SKM-1 treated with dmso at 0.1 percent for 144 hours (cell line): ENCODE results near the gene RSBN1.
"Not testable (repeated sequence)": the region's sequence is repeated elsewhere in the genome, so short reads cannot be mapped to it uniquely, and the experiment has no call there.

Experiments used
- DNase-seq: peaks from one replicate; lab custom pipeline; 2025; ENCODE audit not compliant: unreplicated experiment; lab: John Stamatoyannopoulos, UW

The RSBN1 gene

DNA sequence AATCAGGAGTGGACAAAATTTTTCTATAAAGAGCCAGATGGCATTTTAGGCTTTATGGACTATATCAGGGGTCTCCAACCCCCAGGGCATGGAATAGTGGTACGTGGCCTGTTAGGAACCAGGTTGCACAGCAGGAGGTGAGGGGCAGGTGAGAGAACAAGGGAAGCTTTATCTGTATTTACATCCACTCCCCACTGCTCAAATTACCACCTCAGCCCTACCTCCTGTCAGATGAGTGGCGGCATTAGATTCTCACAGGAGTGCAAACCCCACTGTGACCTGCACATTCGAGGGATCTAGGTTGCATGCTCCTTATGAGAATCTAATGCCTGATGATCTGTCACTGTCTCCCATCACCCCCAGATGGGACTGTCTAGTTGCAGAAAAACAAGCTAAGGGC is 66.9 kb downstream of the RSBN1 start:
- no peak for DNase-seq

DNA sequence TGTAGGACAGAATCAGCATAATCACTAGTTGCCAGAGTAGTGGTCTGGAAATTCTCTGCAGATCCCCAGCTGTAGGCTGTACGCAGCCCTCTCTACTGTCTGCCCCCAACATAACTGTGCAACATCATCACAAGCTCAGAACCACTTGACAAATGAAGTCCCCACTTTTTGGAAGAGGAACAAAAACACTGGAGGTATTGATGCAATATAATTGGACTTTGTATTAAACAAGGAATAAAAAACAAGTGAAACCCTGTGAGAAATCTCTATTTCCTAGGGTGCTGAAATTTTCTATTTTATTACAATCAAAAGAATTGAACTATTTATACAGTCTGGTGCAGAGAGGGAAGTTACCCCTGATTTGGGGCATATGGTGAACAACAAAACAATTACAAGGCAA is 68.2 kb downstream of the RSBN1 start:
- no peak for DNase-seq

DNA sequence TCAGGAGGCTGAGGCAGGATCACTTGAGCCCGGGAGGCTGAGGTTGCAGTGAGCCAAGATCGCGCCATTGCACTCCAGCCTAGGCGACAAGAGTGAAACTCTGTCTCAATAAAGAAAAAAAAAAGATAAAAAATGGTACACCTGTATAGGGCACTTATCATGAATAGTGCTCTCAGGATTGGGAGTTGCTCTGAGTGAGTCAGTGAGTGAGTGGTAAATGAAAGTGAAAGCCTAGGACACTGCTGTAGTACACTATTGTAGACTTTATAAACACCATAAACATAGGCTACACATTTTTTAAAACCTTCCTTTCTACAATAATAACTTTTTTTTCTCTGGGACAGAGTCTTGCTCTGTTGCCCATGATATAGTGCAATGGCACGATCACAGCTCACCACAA is 69.8 kb downstream of the RSBN1 start:
- DNase-seq = no peak

DNA sequence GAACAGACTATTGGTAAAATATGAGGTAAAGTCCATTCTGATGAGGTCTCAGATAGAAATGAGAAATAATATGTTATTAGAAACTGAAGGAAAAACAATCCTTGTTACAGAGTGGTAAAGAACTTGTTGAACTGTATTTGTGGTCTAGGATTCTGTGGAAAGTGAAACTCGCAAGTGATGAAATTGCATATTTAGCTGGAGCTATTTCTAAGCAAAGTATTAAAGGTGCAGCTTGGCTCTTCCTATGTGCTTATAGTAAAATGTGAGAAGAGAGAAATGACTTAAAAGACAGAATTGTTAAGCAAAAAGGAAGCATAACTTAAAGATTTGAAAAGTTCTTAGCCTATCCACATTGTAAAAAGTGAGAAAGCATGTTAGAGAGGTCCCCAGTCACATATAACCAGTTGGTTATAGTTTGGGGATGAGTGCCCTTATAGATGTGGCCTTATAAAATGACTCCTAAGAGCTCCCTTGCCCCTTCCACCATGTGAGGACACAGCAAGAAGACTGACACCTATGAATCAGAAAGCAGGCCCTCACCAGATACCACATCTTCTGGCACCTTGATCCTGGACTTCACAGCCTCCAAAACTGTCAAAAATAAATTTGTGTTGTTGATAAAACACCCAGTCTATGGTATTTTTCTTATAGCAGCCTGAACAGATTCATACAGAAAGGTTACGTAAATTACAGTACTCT is 77.8 kb downstream of the RSBN1 start:
- no peak for DNase-seq

DNA sequence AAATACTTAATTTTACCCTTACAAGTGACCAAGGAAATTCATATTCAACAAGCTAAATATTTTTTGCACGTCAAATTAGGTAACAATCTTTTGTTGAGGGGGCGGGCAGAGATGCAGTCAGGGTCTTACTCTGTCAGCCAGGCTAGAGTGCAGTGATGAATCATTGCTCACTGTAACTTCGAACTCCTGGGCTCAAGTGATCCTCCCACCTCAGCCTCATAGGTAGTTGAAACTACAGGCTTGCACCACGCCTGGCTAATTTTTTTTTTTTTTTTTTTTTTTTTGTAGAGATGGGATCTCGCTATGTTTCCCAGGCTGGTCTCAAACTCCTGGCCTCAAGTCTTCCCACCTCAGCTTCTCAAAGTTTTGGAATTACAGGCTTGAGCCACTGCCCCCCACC is 79.5 kb downstream of the RSBN1 start:
- no peak for DNase-seq

DNA sequence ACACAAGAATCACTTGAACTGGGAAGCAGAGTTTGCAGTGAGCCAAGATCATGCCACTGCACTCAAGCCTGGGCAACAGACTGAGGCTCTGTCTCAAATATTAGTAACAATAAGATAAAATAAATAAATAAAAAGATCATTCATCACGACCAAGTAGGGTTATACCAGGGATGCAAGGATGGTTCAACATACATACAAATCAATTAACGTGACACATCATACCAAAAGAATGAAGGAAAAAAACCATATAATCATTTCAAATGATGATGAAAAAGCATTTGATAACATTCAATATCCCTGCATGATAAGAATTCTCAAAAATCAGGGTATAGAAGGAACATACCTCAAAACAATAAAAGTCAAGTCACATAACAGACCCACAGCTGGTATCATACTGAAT is 91.3 kb downstream of the RSBN1 start:
- DNase-seq = no peak

DNA sequence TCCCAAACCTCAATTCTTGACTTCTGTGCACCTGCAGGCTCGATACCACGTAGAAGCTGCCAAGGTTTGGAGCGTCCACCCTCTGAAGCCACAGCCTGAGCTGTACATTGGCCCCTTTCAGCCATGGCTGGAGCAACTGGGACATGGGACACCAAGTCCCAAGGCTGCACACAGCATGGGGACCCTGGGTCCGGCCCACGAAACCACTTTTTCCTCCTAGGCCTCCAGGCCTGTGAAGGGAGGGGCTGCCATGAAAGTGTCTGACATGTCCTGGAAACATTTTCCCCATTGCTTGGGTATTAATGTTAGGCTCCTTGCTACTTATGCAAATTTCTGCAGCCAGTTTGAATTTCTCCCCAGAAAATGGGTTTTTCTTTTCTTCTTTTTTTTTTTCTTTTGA is 93.7 kb downstream of the RSBN1 start:
- DNase-seq = not testable (repeated sequence)

DNA sequence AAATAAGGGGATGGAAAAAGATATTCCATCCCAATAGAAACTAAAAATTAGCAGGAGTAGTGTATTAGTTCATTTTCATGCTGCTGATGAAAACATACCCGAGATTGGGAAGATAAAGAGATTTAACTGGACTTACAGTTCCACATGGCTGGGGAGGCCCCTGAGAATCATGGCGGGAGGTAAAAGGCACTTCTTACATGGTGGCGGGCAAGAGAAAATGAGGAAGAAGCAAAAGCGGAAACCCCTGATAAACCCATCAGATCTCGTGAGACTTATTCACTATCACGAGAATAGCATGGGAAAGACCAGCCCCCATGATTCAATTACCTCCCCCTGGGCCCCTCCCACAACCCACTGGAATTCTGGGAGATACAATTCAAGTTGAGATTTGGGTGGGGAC is 94.8 kb downstream of the RSBN1 start:
- DNase-seq = not testable (repeated sequence)

DNA sequence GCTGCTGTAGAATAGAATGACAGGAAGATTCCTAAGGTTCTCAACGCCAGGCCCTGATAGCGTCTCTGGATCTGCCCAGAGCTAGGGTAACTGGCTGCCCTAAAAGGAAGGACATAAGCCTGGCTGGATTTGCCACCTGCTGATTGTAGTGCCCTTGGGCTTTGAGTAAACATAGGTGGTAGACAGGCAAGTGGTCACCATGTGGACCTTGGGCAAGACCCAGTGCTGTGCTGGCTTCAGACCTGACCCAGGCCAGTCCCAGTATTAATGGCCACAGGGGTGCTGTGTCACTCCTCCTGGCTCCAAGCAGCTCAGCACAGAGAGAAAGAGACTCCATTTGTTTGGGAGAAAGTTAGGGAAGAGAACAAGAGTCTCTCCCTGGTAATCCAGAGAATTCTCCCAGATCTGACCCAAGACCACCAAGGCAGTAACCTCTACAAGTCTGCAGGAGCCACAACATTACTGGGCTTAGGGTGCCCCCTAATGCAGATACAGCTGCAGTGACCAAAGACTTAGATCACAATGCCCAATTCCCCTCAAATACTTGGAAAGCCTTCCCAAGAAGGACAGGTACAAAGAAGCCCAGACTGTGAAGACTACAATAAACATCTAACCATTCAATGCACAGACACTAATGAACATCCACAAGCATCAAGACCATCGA is 97.5 kb downstream of the RSBN1 start:
- DNase-seq = no peak
